BLaER1 (cell line): ENCODE results near the gene SLC16A10.
A peak's percentile ranks its signal among the peaks of the same experiment; 100 is the strongest.
"Not testable (repeated sequence)": the region's sequence is repeated elsewhere in the genome, so short reads cannot be mapped to it uniquely, and the experiment has no call there.

ENCODE experiments used
- H3K27ac ChIP-seq: shearing (Covaris generic); formaldehyde crosslinking; 2 replicates; pipeline ENCODE4 v1.8.1; 2022
- H3K27me3 ChIP-seq: shearing (Covaris generic); formaldehyde crosslinking; 2 replicates; pipeline ENCODE4 v1.8.1; 2022
- H3K36me3 ChIP-seq: shearing (Covaris generic); formaldehyde crosslinking; 2 replicates; pipeline ENCODE4 v1.8.1; 2022
- H3K4me1 ChIP-seq: shearing (Covaris generic); formaldehyde crosslinking; 2 replicates; pipeline ENCODE4 v1.8.1; 2022
- H3K4me2 ChIP-seq: shearing (Covaris generic); formaldehyde crosslinking; 2 replicates; pipeline ENCODE4 v1.8.1; 2022
- H3K4me3 ChIP-seq: shearing (Covaris generic); formaldehyde crosslinking; 2 replicates; pipeline ENCODE4 v1.8.1; 2022
- H3K9ac ChIP-seq: shearing (Covaris generic); formaldehyde crosslinking; 2 replicates; pipeline ENCODE4 v1.8.1; 2022
- H3K9me3 ChIP-seq: shearing (Covaris generic); formaldehyde crosslinking; 2 replicates; pipeline ENCODE4 v1.8.1; 2022
- H4K20me1 ChIP-seq: shearing (Covaris generic); formaldehyde crosslinking; 2 replicates; pipeline ENCODE4 v1.8.1; 2022
- Cebpa-rat ChIP-seq: shearing (Covaris generic); IDR thresholded peaks from 2 replicates; pipeline ENCODE4 v1.8.1; 2022

Gene SLC16A10

GRCh38 chr6:111113336-111114086 lies 26.2 kb downstream of the SLC16A10 start:
- H3K27ac ChIP-seq, result no peak overlapping the region
- H3K4me1 ChIP-seq, result peaks cover 20% of the 10 kb centered on the region
- H3K27me3 ChIP-seq, result no peaks in the 10 kb centered on the region
- H3K9ac ChIP-seq, result no peak overlapping the region
- H3K4me3 ChIP-seq, result no peak overlapping the region
- H3K9me3 ChIP-seq, result peaks cover under 1% of the 10 kb centered on the region; the same call in 1 of the 2 replicates
- H3K36me3 ChIP-seq, result no peaks in the 10 kb centered on the region
- H3K4me2 ChIP-seq, result peak overlapping the region; percentile 3; the same call in 1 of the 2 replicates
- TF ChIP-seq Cebpa-rat, result no peak
- H4K20me1 ChIP-seq, result no peaks in the 10 kb centered on the region

- Histone ChIP-seq H3K9me3 (no peaks in the 10 kb centered on the region), H4K20me1 (no peaks in the 10 kb centered on the region), H3K36me3 (no peaks in the 10 kb centered on the region), H3K27me3 (no peaks in the 10 kb centered on the region), H3K4me3 (no peak overlapping the region), H3K4me2 (peak overlapping the region; percentile 3; the same call in 1 of the 2 replicates), H3K27ac (no peak overlapping the region), H3K9ac (no peak overlapping the region), H3K4me1 (peaks cover 20% of the 10 kb centered on the region)
- TF ChIP-seq Cebpa-rat, result no peak
Measured at GRCh38 chr6:111114087-111114443, 26.8 kb downstream of the SLC16A10 start.

- Histone ChIP-seq H3K27me3 (no peaks in the 10 kb centered on the region), H3K36me3 (no peaks in the 10 kb centered on the region), H3K27ac (no peak overlapping the region), H3K4me1 (peaks cover 20% of the 10 kb centered on the region), H3K4me2 (no peak overlapping the region), H4K20me1 (no peaks in the 10 kb centered on the region), H3K9me3 (no peaks in the 10 kb centered on the region), H3K4me3 (no peak overlapping the region), H3K9ac (no peak overlapping the region)
- TF ChIP-seq Cebpa-rat, result no peak
Measured at GRCh38 chr6:111114482-111114881, 27.2 kb downstream of the SLC16A10 start.

GRCh38 chr6:111118826-111119225 lies 31.5 kb downstream of the SLC16A10 start:
- no peaks in the 10 kb centered on the region for H4K20me1 ChIP-seq
- H3K9ac ChIP-seq, result no peak overlapping the region

GRCh38 chr6:111119571-111120329 lies 32.4 kb downstream of the SLC16A10 start:
- H3K4me3 ChIP-seq, result no peak overlapping the region
- no peak for TF ChIP-seq Cebpa-rat
- H3K27me3 ChIP-seq, result no peaks in the 10 kb centered on the region
- no peaks in the 10 kb centered on the region for H3K36me3 ChIP-seq
- H3K27ac ChIP-seq, result no peak overlapping the region
- no peaks in the 10 kb centered on the region for H3K9me3 ChIP-seq
- no peak overlapping the region for H3K4me2 ChIP-seq
- no peak overlapping the region for H3K9ac ChIP-seq
- H3K4me1 ChIP-seq, result peaks cover 16% of the 10 kb centered on the region
- no peaks in the 10 kb centered on the region for H4K20me1 ChIP-seq

More at GRCh38 chr6:111118826-111119225, 31.5 kb downstream of the SLC16A10 start:
- H3K4me2 ChIP-seq, result no peak overlapping the region
- no peaks in the 10 kb centered on the region for H3K36me3 ChIP-seq
- no peak overlapping the region for H3K27ac ChIP-seq
- peaks cover 25% of the 10 kb centered on the region for H3K4me1 ChIP-seq
- no peaks in the 10 kb centered on the region for H3K9me3 ChIP-seq
- no peak overlapping the region for H3K4me3 ChIP-seq
- H3K27me3 ChIP-seq, result no peaks in the 10 kb centered on the region
- no peak for TF ChIP-seq Cebpa-rat

- TF ChIP-seq Cebpa-rat, result no peak
- Histone ChIP-seq H4K20me1 (no peaks in the 10 kb centered on the region), H3K4me1 (peaks cover 11% of the 10 kb centered on the region), H3K9me3 (no peaks in the 10 kb centered on the region), H3K4me3 (no peak overlapping the region), H3K27me3 (no peaks in the 10 kb centered on the region), H3K9ac (no peak overlapping the region), H3K27ac (no peak overlapping the region), H3K4me2 (no peak overlapping the region), H3K36me3 (no peaks in the 10 kb centered on the region)
Measured at GRCh38 chr6:111121789-111122350, 34.6 kb downstream of the SLC16A10 start.

- peaks cover 11% of the 10 kb centered on the region for H3K4me1 ChIP-seq
- no peak overlapping the region for H3K4me3 ChIP-seq
- H3K36me3 ChIP-seq, result no peaks in the 10 kb centered on the region
- H3K27ac ChIP-seq, result no peak overlapping the region
- no peaks in the 10 kb centered on the region for H3K9me3 ChIP-seq
- TF ChIP-seq Cebpa-rat, result no peak
- peak overlapping the region; percentile 34; the same call in 1 of the 2 replicates for H3K4me2 ChIP-seq
- no peaks in the 10 kb centered on the region for H4K20me1 ChIP-seq
- no peaks in the 10 kb centered on the region for H3K27me3 ChIP-seq
- H3K9ac ChIP-seq, result no peak overlapping the region
Measured at GRCh38 chr6:111122458-111123286, 35.4 kb downstream of the SLC16A10 start.

GRCh38 chr6:111124406-111124805 lies 37.1 kb downstream of the SLC16A10 start:
- Histone ChIP-seq H3K9ac (no peak overlapping the region), H3K4me3 (no peak overlapping the region), H3K4me2 (no peak overlapping the region), H3K36me3 (no peaks in the 10 kb centered on the region), H3K27ac (no peak overlapping the region), H3K9me3 (no peaks in the 10 kb centered on the region), H4K20me1 (no peaks in the 10 kb centered on the region), H3K4me1 (peaks cover 11% of the 10 kb centered on the region), H3K27me3 (no peaks in the 10 kb centered on the region)
- TF ChIP-seq Cebpa-rat, result no peak

GRCh38 chr6:111129013-111129412 lies 41.7 kb downstream of the SLC16A10 start:
- no peak overlapping the region for H3K4me2 ChIP-seq
- H3K9me3 ChIP-seq, result no peaks in the 10 kb centered on the region
- H3K36me3 ChIP-seq, result no peaks in the 10 kb centered on the region
- H3K27me3 ChIP-seq, result no peaks in the 10 kb centered on the region
- no peaks in the 10 kb centered on the region for H3K4me1 ChIP-seq
- TF ChIP-seq Cebpa-rat, result no peak
- H4K20me1 ChIP-seq, result no peaks in the 10 kb centered on the region
- H3K9ac ChIP-seq, result no peak overlapping the region
- H3K4me3 ChIP-seq, result no peak overlapping the region
- H3K27ac ChIP-seq, result no peak overlapping the region

- H4K20me1 ChIP-seq, H3K4me1 ChIP-seq, H3K27ac ChIP-seq, H3K27me3 ChIP-seq, H3K4me3 ChIP-seq, H3K36me3 ChIP-seq, H3K9me3 ChIP-seq, H3K4me2 ChIP-seq, H3K9ac ChIP-seq: not testable (repeated sequence)
Measured at GRCh38 chr6:111131018-111131417, 43.7 kb downstream of the SLC16A10 start.

GRCh38 chr6:111132669-111133068 lies 45.4 kb downstream of the SLC16A10 start:
- not testable (repeated sequence) for H3K4me3 ChIP-seq, H3K9me3 ChIP-seq, H3K9ac ChIP-seq, H3K4me1 ChIP-seq, H3K27me3 ChIP-seq, H3K36me3 ChIP-seq, H4K20me1 ChIP-seq, H3K27ac ChIP-seq, H3K4me2 ChIP-seq

GRCh38 chr6:111134236-111134869 lies 47.0 kb downstream of the SLC16A10 start:
- not testable (repeated sequence) for H3K36me3 ChIP-seq, H4K20me1 ChIP-seq, H3K27me3 ChIP-seq, H3K4me3 ChIP-seq, H3K27ac ChIP-seq, H3K9ac ChIP-seq, H3K9me3 ChIP-seq, H3K4me1 ChIP-seq, H3K4me2 ChIP-seq
